SU-DHL-6 (cell line): Measurements from ENCODE around the gene THAP7.
"Not testable (repeated sequence)": the region's sequence is repeated elsewhere in the genome, so short reads cannot be mapped to it uniquely, and the experiment has no call there.

Source experiments
- H2AFZ ChIP-seq: fragments of 200-600 bp; sonication (generic); 2 replicates; pipeline ENCODE4 v1.6.1; 2014; ENCODE audit warnings: low read depth, mild to moderate bottlenecking, moderate library complexity, mixed read lengths, antibody characterized with exemption, low read length; ENCODE audit not compliant: severe bottlenecking
- H3F3A ChIP-seq: fragments of 200-600 bp; shearing (Covaris generic); 2 replicates; pipeline ENCODE4 v1.6.0; 2016; ENCODE audit warnings: antibody characterized with exemption, mild to moderate bottlenecking; ENCODE audit not compliant: insufficient read depth
- H3K27ac ChIP-seq: fragments of 200-600 bp; sonication (generic); 2 replicates; pipeline ENCODE4 v1.5.1; 2016; ENCODE audit warnings: low read depth, mild to moderate bottlenecking, low read length, moderate library complexity, mixed read lengths
- H3K27me3 ChIP-seq: fragments of 200-600 bp; sonication (generic), shearing (Covaris generic); 2 replicates; pipeline ENCODE4 v1.6.0; 2014; ENCODE audit warnings: mild to moderate bottlenecking, low read length
- H3K36me3 ChIP-seq: fragments of 200-600 bp; sonication (generic); 2 replicates; pipeline ENCODE4 v1.6.1; 2014; ENCODE audit warnings: mild to moderate bottlenecking, low read length, mixed read lengths
- H3K4me2 ChIP-seq: fragments of 300-600, 200-600 bp; shearing (Covaris generic), sonication (generic); 2 replicates; pipeline ENCODE4 v1.6.0; 2014; ENCODE audit warnings: low read length, low read depth, mild to moderate bottlenecking; ENCODE audit not compliant: poor library complexity, severe bottlenecking
- H3K4me3 ChIP-seq: fragments of 200-600 bp; sonication (generic); 2 replicates; pipeline ENCODE4 v1.5.1; 2014; ENCODE audit warnings: antibody characterized with exemption, low read length, mild to moderate bottlenecking, mixed read lengths; ENCODE audit not compliant: insufficient read depth, poor library complexity, severe bottlenecking
- H3K79me2 ChIP-seq: fragments of 200-600 bp; sonication (generic); 2 replicates; pipeline ENCODE4 v1.6.1; 2014; ENCODE audit warnings: mild to moderate bottlenecking, low read length, moderate library complexity; ENCODE audit not compliant: insufficient read depth
- H3K9ac ChIP-seq: fragments of 200-600 bp; sonication (generic); 2 replicates; pipeline ENCODE4 v1.7.0; 2014; ENCODE audit warnings: mild to moderate bottlenecking, low read length
- H3K9me2 ChIP-seq: fragments of 200-600 bp; sonication (generic); replicated peaks from 2 replicates; pipeline ENCODE4 v1.6.1; 2014; ENCODE audit warnings: low read length; ENCODE audit not compliant: insufficient read depth
- H3K9me3 ChIP-seq: fragments of 200-600 bp; sonication (generic); 2 replicates; pipeline ENCODE4 v1.6.1; 2014; ENCODE audit warnings: low read length, mixed read lengths; ENCODE audit not compliant: insufficient read depth
- H4K20me1 ChIP-seq: fragments of 200-600 bp; sonication (generic); 2 replicates; pipeline ENCODE4 v1.6.1; 2014; ENCODE audit warnings: low read depth, mild to moderate bottlenecking, antibody characterized with exemption, low read length, moderate library complexity, mixed read lengths
- EZH2phosphoT487 ChIP-seq: fragments of 200-600 bp; sonication (generic), shearing (Covaris generic); conservative IDR thresholded peaks from 2 replicates; pipeline ENCODE4 v1.6.1; 2018; ENCODE audit warnings: mild to moderate bottlenecking, antibody characterized with exemption, low read length, moderate library complexity, mixed read lengths
- TF ChIP-seq, protein P1 (sequence below): fragments of 200-600 bp; sonication (generic); IDR thresholded peaks from one replicate; pipeline ENCODE4 v1.5.1; 2017; ENCODE audit warnings: antibody characterized with exemption, mild to moderate bottlenecking, low read length, moderate library complexity; ENCODE audit not compliant: insufficient read depth, poor library complexity, severe bottlenecking

The THAP7 gene

DNA sequence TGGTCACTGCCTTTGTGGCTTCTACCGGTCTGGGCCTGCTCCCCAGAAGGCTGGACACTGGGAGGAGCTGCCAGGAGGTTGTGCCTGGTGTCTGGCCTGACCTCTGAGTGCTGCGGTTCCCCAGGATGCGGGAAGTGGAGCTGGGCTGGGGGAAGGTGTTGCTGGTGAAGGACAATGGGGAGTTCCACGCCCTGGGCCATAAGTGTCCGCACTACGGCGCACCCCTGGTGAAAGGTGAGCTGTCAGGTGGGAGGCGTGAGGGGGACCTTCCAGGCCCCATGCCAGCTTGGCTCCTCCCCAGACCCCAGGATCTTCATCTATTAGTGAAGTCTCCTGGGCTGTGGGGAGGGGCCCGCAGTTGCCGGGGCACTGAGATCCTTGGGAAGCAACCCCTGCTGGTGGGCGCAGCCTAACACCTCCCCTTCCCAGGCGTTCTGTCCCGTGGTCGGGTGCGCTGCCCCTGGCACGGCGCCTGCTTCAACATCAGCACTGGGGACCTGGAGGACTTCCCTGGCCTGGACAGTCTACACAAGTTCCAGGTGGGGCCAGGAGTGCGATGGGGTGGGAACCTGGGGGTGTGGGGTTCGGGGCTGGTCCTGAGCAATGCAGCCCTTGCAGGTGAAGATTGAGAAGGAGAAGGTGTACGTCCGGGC lies 28.2 kb downstream of the THAP7 start:
- Histone ChIP-seq H4K20me1 (no peaks in the 10 kb centered on the region), H3K9me3 (no peaks in the 10 kb centered on the region), H3K4me2 (no peak overlapping the region), H3K27me3 (no peaks in the 10 kb centered on the region), H2AFZ (no peak overlapping the region), H3F3A (no peaks in the 10 kb centered on the region), H3K36me3 (no peaks in the 10 kb centered on the region), H3K79me2 (no peaks in the 10 kb centered on the region), H3K9me2 (no peaks in the 10 kb centered on the region), H3K9ac (no peak overlapping the region), H3K27ac (no peak overlapping the region), H3K4me3 (no peak overlapping the region)
- no peak for TF ChIP-seq EZH2phosphoT487
- TF ChIP-seq, protein P1, sequence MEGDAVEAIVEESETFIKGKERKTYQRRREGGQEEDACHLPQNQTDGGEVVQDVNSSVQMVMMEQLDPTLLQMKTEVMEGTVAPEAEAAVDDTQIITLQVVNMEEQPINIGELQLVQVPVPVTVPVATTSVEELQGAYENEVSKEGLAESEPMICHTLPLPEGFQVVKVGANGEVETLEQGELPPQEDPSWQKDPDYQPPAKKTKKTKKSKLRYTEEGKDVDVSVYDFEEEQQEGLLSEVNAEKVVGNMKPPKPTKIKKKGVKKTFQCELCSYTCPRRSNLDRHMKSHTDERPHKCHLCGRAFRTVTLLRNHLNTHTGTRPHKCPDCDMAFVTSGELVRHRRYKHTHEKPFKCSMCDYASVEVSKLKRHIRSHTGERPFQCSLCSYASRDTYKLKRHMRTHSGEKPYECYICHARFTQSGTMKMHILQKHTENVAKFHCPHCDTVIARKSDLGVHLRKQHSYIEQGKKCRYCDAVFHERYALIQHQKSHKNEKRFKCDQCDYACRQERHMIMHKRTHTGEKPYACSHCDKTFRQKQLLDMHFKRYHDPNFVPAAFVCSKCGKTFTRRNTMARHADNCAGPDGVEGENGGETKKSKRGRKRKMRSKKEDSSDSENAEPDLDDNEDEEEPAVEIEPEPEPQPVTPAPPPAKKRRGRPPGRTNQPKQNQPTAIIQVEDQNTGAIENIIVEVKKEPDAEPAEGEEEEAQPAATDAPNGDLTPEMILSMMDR = no peak

DNA sequence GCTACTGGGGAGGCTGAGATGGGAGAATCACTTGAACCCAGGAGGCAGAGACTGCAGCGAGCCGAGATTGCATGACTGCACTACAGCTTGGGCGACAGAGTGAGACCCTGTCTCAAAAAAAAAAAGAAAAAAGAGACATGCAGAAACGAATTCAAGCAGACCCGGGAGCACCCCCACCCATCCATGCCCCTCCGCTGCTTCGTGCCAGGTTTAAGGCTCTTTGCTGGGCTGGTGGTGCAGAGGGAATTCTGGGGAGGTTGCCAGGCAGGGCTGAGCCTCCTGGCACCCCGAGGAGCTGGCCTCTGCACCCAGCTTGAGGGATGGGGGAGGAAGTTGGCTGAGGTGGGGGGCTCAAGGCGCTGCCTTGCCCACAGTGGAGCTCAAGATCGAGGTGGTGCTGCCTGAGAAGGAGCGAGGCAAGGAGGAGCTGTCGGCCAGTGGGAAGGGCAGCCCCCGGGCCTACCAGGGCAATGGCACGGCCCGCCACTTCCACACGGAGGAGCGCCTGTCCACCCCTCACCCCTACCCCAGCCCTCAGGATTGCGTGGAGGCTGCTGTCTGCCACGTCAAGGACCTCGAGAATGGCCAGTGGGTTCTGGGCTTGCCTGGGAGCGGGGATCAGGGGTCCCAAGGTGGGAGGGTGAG lies 28.9 kb downstream of the THAP7 start:
- H3F3A ChIP-seq = no peaks in the 10 kb centered on the region
- no peak overlapping the region for H2AFZ ChIP-seq
- H3K4me2 ChIP-seq = no peak overlapping the region
- H3K36me3 ChIP-seq = no peaks in the 10 kb centered on the region
- H3K79me2 ChIP-seq = no peaks in the 10 kb centered on the region
- no peaks in the 10 kb centered on the region for H3K9me2 ChIP-seq
- TF ChIP-seq, protein P1 = no peak
- TF ChIP-seq EZH2phosphoT487 = no peak
- no peaks in the 10 kb centered on the region for H3K27me3 ChIP-seq
- H3K27ac ChIP-seq = no peak overlapping the region
- no peaks in the 10 kb centered on the region for H4K20me1 ChIP-seq
- no peaks in the 10 kb centered on the region for H3K9me3 ChIP-seq
- no peak overlapping the region for H3K4me3 ChIP-seq
- no peak overlapping the region for H3K9ac ChIP-seq

DNA sequence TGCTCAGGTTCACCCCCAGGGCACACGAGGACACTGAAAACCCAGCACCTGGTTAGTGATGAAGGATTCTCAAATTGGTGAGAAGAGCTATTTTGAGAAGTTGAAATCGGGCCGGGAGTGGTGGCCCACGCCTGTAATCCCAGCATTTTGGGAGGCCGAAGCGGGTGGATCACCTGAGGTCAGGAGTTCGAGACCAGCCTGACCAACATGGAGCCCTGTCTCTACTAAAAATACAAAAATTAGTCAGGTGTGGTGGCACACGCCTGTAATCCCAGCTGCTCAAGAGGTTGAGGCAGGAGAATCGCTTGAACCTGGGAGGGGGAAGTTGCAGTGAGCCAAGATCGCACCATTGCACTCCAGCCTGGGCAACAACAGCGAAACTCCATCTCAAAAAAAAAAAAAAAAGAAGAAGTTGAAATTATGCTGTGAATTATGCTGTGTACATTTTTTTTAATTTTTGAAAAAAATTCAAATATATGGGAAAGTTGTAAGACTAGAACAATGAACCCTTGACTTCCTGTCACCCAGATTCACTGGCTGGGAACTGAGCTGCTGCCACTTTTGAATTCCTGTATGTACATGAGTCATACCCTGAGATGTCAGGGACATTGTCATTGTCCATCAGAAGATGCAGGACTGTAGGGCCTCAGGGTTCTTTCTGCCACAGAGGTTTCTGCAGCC lies 29.8 kb downstream of the THAP7 start:
- H3K4me3 ChIP-seq, H3K36me3 ChIP-seq, H2AFZ ChIP-seq, H3K4me2 ChIP-seq, H3K27ac ChIP-seq, H3K79me2 ChIP-seq, H4K20me1 ChIP-seq, H3K9ac ChIP-seq, H3K9me3 ChIP-seq, H3K9me2 ChIP-seq, H3K27me3 ChIP-seq, H3F3A ChIP-seq: not testable (repeated sequence)
